Transverse colon (tissue), 4 donors: Measurements from ENCODE around the gene TDG. TPM values are rescaled to one million over a fixed set of nuclear protein-coding genes. Genes with fewer than 3 reads are reported as not detected.
"Not testable (repeated sequence)": the region's sequence is repeated elsewhere in the genome, so short reads cannot be mapped to it uniquely, and the experiment has no call there.

Experiments
- DNase-seq: peaks from one replicate; pipeline ENCODE4 v3.0.0-alpha.2; 2019
- H3K27ac ChIP-seq, 4 donors: fragments of 200-600 bp; sonication (generic); 2 replicates each; pipeline ENCODE4 v1.5.1; 2016 to 2018; ENCODE audit warnings: inconsistent platforms in 4 of 4
- H3K27me3 ChIP-seq: fragments of 200-600 bp; sonication (generic); 2 replicates; pipeline ENCODE4 v1.5.1; 2017; ENCODE audit warnings: inconsistent platforms
- H3K36me3 ChIP-seq, 4 donors: fragments of 200-600 bp; sonication (generic); 2 replicates each; pipeline ENCODE4 v1.5.1; 2017 to 2019; ENCODE audit warnings: inconsistent platforms in 4 of 4
- H3K4me1 ChIP-seq, 4 donors: fragments of 200-600 bp; sonication (generic); 2 replicates each; pipeline ENCODE4 v1.5.1; 2017 to 2020; ENCODE audit warnings: inconsistent platforms in 4 of 4
- H3K4me3 ChIP-seq, 4 donors: fragments of 200-600 bp; sonication (generic); 1 replicate in 1 of 4; 2 replicates in 3 of 4; pipeline versions ENCODE4 v1.5.1 to v1.6.1; 2017 to 2019; ENCODE audit warnings: inconsistent platforms in 4 of 4
- H3K9me3 ChIP-seq, 2 donors: fragments of 200-600 bp; sonication (generic); 2 replicates each; pipeline ENCODE4 v1.5.1; 2017 to 2019; ENCODE audit warnings: inconsistent platforms in 2 of 2
- EP300 ChIP-seq: sonication (generic); formaldehyde crosslinking; IDR thresholded peaks from one replicate; pipeline ENCODE4 v1.6.1; 2017; ENCODE audit warnings: antibody characterized with exemption, low read depth
- POLR2A ChIP-seq: fragments of 450-650 bp; IDR thresholded peaks from one replicate; pipeline ENCODE4 v1.6.1; 2016; ENCODE audit warnings: antibody characterized with exemption, mild to moderate bottlenecking, moderate library complexity
- POLR2AphosphoS5 ChIP-seq, 3 donors: sonication (generic); formaldehyde crosslinking; IDR thresholded peaks; one replicate each; pipeline ENCODE4 v1.6.1; 2016; ENCODE audit warnings: antibody characterized with exemption in 3 of 3
- WGBS, 2 donors: methylation state at CpG; one replicate each; pipeline ENCODE4 v1.1.5; 2018; ENCODE audit warnings: low coverage in 1 of 2; 5-methylcytosine and 5-hydroxymethylcytosine counted together
- in situ Hi-C, 4 donors: fragments of 200-750 bp; cut with MboI; loops; one replicate each; pipeline versions ENCODE4 v1.15.0 to v1.15.1; 2017; ENCODE audit warnings: low sequenced_read_pairs in 3 of 4, low pct_ligation_motif_present in 1 of 4, low pct_unique_long_range_greater_than_20kb in 1 of 4
- intact Hi-C: fragments of 100-400 bp; cut with DNase I; formaldehyde crosslinking; loops from one replicate; pipeline ENCODE4 v1.15.1; 2023; ENCODE audit warnings: low total_unique reads
- total RNA-seq, 4 donors: library from RNA; depleted of rRNA; stranded (reverse); fragments of >200 nt; gene quantifications; one replicate each; pipeline ENCODE4 v1.1.0, GENCODE V29; 2016
- TF ChIP-seq, protein P1 (sequence below), 5 experiments: fragments of 200-600 bp in 3 of 5; fragments of 450-650 bp in 2 of 5; sonication (generic) in 3 of 5; IDR thresholded peaks; 1 replicate in 2 of 5; 2 replicates in 3 of 5; pipeline ENCODE4 v1.5.1; 2016 to 2017; ENCODE audit warnings: antibody characterized with exemption in 5 of 5, inconsistent platforms in 3 of 5, mild to moderate bottlenecking in 2 of 5, moderate library complexity in 1 of 5

The TDG gene
- total RNA-seq, 4 donors from 2014 or later = 17.9 to 43.4 (median 26.1) TPM

DNA sequence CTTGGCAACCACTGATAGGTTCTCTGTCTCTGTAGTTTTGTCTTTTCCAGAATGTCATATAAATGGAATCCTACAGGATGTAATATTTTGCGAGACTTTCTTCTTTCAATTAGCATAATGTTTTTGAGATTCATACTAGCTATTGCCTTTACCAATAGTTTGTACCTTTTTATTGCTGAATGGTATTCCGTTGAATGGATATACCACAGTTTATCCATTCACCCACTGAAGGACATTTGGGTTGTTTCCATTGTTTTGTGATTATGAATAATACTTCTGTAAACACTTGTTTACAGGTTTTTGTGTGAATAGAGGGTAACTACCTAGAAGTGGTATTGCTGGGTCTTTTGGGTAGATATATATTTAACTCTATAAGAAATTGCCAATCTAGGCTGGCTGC, 58.0 kb downstream of the TDG start:
- DNase-seq = no peak
- Histone ChIP-seq H3K4me1 (no peaks in the 10 kb centered on the region), H3K4me3 (no peak overlapping the region), H3K27me3 (no peaks in the 10 kb centered on the region), H3K27ac (no peak overlapping the region), H3K36me3 (no peaks in the 10 kb centered on the region), H3K9me3 (no peaks in the 10 kb centered on the region)
- 66 to 94% methylated on average over 2 of the region's 2 CpGs for WGBS, 2 donors
- intact Hi-C loops = no loop called here
- TF ChIP-seq EP300 = no peak
- in situ Hi-C loops = no loop called here

DNA sequence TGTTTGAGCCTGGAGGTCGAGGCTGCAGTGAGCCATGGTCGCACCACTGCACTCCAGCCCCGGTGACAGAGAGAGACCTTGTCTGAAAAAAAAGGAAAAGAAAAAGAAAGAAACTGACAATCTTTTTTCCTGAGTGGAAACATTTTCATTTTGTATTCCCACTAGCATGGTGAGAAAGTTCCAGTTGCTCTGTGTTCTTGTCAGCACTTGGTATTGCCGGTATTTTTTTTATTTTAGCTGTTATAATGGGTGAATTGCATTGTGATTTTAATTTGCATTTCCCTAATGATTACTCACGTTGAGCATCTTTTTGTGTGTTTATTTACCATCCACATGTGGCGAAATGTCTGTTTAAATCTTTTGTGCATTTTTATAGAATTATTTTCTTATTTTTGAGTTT, 58.7 kb downstream of the TDG start:
- Histone ChIP-seq H3K36me3 (no peaks in the 10 kb centered on the region), H3K27ac (no peak overlapping the region), H3K9me3 (no peaks in the 10 kb centered on the region), H3K27me3 (no peaks in the 10 kb centered on the region), H3K4me1 (no peaks in the 10 kb centered on the region), H3K4me3 (no peak overlapping the region)
- WGBS, 2 donors = 88 to 93% methylated on average over 4 to 6 of the region's 6 CpGs
- in situ Hi-C loops = no loop called here
- intact Hi-C loops = no loop called here
- DNase-seq = no peak
- TF ChIP-seq, protein P1, sequence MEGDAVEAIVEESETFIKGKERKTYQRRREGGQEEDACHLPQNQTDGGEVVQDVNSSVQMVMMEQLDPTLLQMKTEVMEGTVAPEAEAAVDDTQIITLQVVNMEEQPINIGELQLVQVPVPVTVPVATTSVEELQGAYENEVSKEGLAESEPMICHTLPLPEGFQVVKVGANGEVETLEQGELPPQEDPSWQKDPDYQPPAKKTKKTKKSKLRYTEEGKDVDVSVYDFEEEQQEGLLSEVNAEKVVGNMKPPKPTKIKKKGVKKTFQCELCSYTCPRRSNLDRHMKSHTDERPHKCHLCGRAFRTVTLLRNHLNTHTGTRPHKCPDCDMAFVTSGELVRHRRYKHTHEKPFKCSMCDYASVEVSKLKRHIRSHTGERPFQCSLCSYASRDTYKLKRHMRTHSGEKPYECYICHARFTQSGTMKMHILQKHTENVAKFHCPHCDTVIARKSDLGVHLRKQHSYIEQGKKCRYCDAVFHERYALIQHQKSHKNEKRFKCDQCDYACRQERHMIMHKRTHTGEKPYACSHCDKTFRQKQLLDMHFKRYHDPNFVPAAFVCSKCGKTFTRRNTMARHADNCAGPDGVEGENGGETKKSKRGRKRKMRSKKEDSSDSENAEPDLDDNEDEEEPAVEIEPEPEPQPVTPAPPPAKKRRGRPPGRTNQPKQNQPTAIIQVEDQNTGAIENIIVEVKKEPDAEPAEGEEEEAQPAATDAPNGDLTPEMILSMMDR (IDR thresholded peaks at IDR 0.05) = no peak

DNA sequence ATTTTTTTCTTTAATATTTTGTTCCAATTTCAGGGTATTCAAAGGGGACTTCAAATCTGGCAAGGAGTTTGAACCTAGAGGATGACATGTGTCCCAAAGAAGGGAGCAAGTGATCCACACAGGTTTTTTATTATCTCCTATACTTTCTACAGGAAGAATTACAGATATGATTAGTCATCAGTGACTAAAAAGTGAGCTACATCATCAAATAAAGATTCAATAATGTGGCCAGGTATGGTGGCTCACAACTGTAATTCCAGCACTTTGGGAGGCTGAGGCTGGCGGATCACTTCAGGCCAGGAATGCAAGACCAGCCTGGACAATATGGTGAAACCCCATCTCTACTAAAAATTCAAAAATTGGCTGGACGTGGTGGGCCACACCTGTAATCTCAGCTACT, 60.1 kb downstream of the TDG start:
- in situ Hi-C loops (no loop called here), intact Hi-C loops (no loop called here)
- TF ChIP-seq POLR2AphosphoS5 (IDR thresholded peaks at IDR 0.05) = no peak
- TF ChIP-seq POLR2A = no peak
- TF ChIP-seq, protein P1 (IDR thresholded peaks at IDR 0.05) = no peak
- no peak for TF ChIP-seq EP300
- WGBS, 2 donors = 92% methylated on average over 2 of the region's 2 CpGs; no CpG with 5 or more reads in 1 of the 2 donors
- H3K27me3 ChIP-seq = no peaks in the 10 kb centered on the region
- H3K27ac ChIP-seq = no peak overlapping the region
- H3K4me3 ChIP-seq = no peak overlapping the region
- H3K4me1 ChIP-seq = no peaks in the 10 kb centered on the region
- no peaks in the 10 kb centered on the region for H3K36me3 ChIP-seq
- H3K9me3 ChIP-seq = no peaks in the 10 kb centered on the region
- DNase-seq = no peak

DNA sequence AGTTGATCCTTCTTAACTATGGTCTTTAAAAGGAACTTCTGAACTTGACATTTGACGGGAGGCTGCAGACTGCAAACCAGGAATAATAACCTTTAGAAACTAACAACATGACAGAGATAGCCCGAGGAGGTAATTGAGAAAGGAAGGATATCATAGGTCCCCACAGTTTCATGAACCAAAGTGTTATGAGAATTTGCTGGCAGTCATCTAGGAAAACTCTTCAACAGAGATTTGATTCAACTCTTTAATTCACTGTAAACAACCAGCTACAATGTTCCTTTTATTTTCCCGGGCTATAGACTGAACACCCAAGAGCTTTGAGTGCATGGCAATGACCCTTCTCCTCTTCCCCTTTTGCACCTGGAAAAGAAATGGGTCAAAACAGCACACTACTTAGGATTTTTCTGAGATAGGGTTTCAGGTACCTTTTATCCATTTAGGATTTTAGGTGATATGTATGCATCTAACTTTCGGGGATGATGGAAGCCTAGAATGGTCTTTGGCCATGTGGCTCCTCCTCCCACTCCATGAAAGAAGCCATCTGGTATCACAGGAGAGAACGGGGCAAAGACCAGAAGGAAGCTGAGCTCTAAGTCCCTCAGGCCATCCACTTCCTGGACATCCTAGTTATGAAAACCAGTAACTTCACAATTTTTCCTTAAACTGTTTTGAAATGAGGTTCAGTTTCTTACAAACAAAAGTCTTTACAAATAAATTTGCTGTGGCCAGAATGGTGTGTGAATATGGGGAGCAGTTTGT, 61.3 kb downstream of the TDG start:
- Histone ChIP-seq H3K9me3 (no peaks in the 10 kb centered on the region), H3K4me1 (no peaks in the 10 kb centered on the region), H3K27ac (no peak overlapping the region), H3K4me3 (no peak overlapping the region), H3K27me3 (no peaks in the 10 kb centered on the region), H3K36me3 (no peaks in the 10 kb centered on the region)
- DNase-seq = no peak
- TF ChIP-seq, protein P1 (IDR thresholded peaks at IDR 0.05) = no peak
- no peak for TF ChIP-seq POLR2AphosphoS5 (IDR thresholded peaks at IDR 0.05)
- TF ChIP-seq POLR2A = no peak
- TF ChIP-seq EP300 = no peak
- 49 to 57% methylated on average over 3 to 5 of the region's 5 CpGs for WGBS, 2 donors
- in situ Hi-C loops (no loop called here), intact Hi-C loops (no loop called here)

DNA sequence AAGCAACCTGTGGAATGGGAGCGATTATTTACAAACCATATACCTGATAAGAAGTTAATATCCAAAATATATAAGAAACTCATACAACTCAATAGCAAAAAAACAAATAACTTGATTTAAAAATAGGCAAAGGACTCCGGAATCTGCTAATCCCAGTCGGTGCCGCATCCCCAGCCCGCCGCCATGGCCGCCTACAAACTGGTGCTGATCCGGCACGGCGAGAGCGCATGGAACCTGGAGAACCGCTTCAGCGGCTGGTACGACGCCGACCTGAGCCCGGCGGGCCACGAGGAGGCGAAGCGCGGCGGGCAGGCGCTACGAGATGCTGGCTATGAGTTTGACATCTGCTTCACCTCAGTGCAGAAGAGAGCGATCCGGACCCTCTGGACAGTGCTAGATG, 64.9 kb downstream of the TDG start:
- H3K27me3 ChIP-seq, H3K4me1 ChIP-seq, H3K9me3 ChIP-seq, H3K27ac ChIP-seq, in situ Hi-C loops, H3K36me3 ChIP-seq, intact Hi-C loops, H3K4me3 ChIP-seq, DNase-seq: not testable (repeated sequence)
- WGBS, 2 donors = 85 to 97% methylated on average over 10 to 11 of the region's 27 CpGs

DNA sequence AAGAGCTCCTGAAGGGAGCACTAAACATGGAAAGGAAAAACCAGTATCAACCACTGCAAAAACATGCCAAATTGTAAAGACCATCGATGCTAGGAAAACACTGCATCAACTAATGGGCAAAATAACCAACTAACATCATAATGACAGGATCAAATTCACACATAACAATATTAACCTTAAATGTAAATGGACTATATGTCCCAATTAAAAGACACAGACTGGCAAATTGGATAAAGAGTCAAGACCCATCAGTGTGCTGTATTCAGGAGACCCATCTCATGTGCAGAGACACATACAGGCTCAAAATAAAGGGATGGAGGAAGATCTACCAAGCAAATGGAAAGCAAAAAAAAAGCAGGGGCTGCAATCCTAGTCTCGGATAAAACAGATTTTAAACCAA, 70.5 kb downstream of the TDG start:
- DNase-seq, H3K36me3 ChIP-seq, intact Hi-C loops, H3K9me3 ChIP-seq, H3K4me1 ChIP-seq, in situ Hi-C loops, H3K27me3 ChIP-seq, H3K27ac ChIP-seq, H3K4me3 ChIP-seq: not testable (repeated sequence)
- WGBS, 2 donors = 90 to 93% methylated on average over 2 of the region's 2 CpGs
